Inflammatory macrophage treated with lipopolysaccharide for 1 hour (primary cell): Measurements from ENCODE around the gene SPTLC2.
"Not testable (repeated sequence)": the region's sequence is repeated elsewhere in the genome, so short reads cannot be mapped to it uniquely, and the experiment has no call there.

Experiments used
- DNase-seq, 2 donors: peaks; one replicate each; pipeline ENCODE4 v3.0.0-alpha.2; 2020 to 2022

Gene SPTLC2

GRCh38 chr14:77588411-77589025, 27.9 kb downstream of the SPTLC2 start:
- not testable (repeated sequence) for DNase-seq

- no peak for DNase-seq
These were observed 31.1 kb downstream of the SPTLC2 start for GRCh38 chr14:77585385-77585784.

- DNase-seq: no peak
These were observed 31.6 kb downstream of the SPTLC2 start for GRCh38 chr14:77584809-77585208.

GRCh38 chr14:77583657-77584056, 32.8 kb downstream of the SPTLC2 start:
- no peak for DNase-seq

- no peak for DNase-seq
These were observed 33.9 kb downstream of the SPTLC2 start for GRCh38 chr14:77582511-77582910.

GRCh38 chr14:77580964-77581505, 35.4 kb downstream of the SPTLC2 start:
- peak; percentile 13 to 24 for DNase-seq

GRCh38 chr14:77580477-77580876, 36.0 kb downstream of the SPTLC2 start:
- no peak for DNase-seq

- no peak for DNase-seq
These were observed 36.7 kb downstream of the SPTLC2 start for GRCh38 chr14:77579780-77580179.

GRCh38 chr14:77579065-77579464, 37.4 kb downstream of the SPTLC2 start:
- no peak for DNase-seq

GRCh38 chr14:77574446-77575115, 41.9 kb downstream of the SPTLC2 start:
- no peak for DNase-seq

- no peak for DNase-seq
These were observed 42.5 kb downstream of the SPTLC2 start for GRCh38 chr14:77573964-77574363.

- DNase-seq: no peak
These were observed 45.6 kb downstream of the SPTLC2 start for GRCh38 chr14:77570706-77571268.

GRCh38 chr14:77565994-77566305, 50.5 kb downstream of the SPTLC2 start:
- no peak for DNase-seq

GRCh38 chr14:77565289-77565993, 51.0 kb downstream of the SPTLC2 start:
- peak; percentile 70 to 82 for DNase-seq

- DNase-seq: no peak
These were observed 53.8 kb downstream of the SPTLC2 start for GRCh38 chr14:77562681-77563080.

- DNase-seq: no peak
These were observed 54.6 kb downstream of the SPTLC2 start for GRCh38 chr14:77561881-77562280.

- no peak for DNase-seq
These were observed 57.1 kb downstream of the SPTLC2 start for GRCh38 chr14:77559381-77559780.

- DNase-seq: no peak
These were observed 59.0 kb downstream of the SPTLC2 start for GRCh38 chr14:77557391-77557790.

- DNase-seq: peak in 1 of 2 donors; percentile 21
These were observed 59.5 kb downstream of the SPTLC2 start for GRCh38 chr14:77556946-77557345.

- DNase-seq: no peak
These were observed 61.4 kb downstream of the SPTLC2 start for GRCh38 chr14:77554816-77555599.

- DNase-seq: peak; percentile 63 to 73
These were observed 62.2 kb downstream of the SPTLC2 start for GRCh38 chr14:77554207-77554606.

GRCh38 chr14:77549451-77549850, 67.0 kb downstream of the SPTLC2 start:
- no peak for DNase-seq
